ENCODE measurements around the gene SORCS3.

The SORCS3 gene

DNA sequence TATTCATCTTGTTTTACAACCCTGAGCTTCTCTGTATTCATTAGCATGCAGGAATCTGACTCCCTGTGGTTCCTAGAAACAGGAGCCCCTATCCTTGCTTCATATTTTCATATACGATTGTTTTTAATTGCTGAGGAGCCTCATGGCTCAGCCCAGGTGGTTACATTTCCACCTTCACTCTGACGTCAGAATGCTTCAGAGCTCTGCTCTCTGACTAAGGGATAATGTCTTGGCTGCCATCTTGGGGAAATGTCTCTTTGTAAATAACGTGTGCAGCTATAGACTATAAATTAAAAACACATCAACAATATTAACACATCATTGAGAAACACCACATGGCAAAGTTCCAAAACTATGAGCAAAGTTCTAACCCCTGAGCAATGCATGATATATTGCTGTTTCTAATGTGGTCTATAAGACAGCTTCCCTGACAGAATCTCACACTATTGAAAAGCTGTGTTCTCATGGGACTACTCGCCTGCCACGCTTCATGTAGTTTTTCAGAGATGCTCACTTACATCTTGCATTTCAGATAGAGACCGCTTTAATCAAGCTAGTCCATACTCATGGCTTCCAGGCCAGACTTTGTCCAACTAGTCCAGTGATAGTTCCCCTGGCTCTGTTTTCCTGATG is 227.0 kb downstream of the SORCS3 start:
- Histone ChIP-seq H3K4me3 (ENCODE audit: low read length) (no peak overlapping the region), H3K27me3 (ENCODE audit: control insufficient read depth, low read length) (no peaks in the 10 kb centered on the region), H3K36me3 (ENCODE audit: control insufficient read depth, low read length) (no peaks in the 10 kb centered on the region), H3K4me1 (ENCODE audit: control insufficient read depth, low read length) (no peaks in the 10 kb centered on the region), H3K9me2 (replicated peaks; ENCODE audit: control insufficient read depth, low read length) (no peaks in the 10 kb centered on the region), H3K27ac (ENCODE audit: low read depth, low read length) (no peak overlapping the region), H3K9me3 (ENCODE audit: control insufficient read depth, insufficient read depth, low read length) (no peaks in the 10 kb centered on the region), H3F3A (ENCODE audit: control insufficient read depth, insufficient read depth) (no peaks in the 10 kb centered on the region), H4K20me1 (ENCODE audit: control insufficient read depth, insufficient read depth, low read depth, low read length) (no peaks in the 10 kb centered on the region), H3K79me2 (ENCODE audit: control insufficient read depth, low read length) (no peaks in the 10 kb centered on the region), H3K4me2 (ENCODE audit: low read length) (no peak overlapping the region)
- TF ChIP-seq, protein P1, sequence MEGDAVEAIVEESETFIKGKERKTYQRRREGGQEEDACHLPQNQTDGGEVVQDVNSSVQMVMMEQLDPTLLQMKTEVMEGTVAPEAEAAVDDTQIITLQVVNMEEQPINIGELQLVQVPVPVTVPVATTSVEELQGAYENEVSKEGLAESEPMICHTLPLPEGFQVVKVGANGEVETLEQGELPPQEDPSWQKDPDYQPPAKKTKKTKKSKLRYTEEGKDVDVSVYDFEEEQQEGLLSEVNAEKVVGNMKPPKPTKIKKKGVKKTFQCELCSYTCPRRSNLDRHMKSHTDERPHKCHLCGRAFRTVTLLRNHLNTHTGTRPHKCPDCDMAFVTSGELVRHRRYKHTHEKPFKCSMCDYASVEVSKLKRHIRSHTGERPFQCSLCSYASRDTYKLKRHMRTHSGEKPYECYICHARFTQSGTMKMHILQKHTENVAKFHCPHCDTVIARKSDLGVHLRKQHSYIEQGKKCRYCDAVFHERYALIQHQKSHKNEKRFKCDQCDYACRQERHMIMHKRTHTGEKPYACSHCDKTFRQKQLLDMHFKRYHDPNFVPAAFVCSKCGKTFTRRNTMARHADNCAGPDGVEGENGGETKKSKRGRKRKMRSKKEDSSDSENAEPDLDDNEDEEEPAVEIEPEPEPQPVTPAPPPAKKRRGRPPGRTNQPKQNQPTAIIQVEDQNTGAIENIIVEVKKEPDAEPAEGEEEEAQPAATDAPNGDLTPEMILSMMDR (IDR thresholded peaks at IDR 0.05; ENCODE audit: low read depth, low read length, poor library complexity, severe bottlenecking), result no peak
- no peak for TF ChIP-seq EZH2phosphoT487 (IDR thresholded peaks at IDR 0.05; ENCODE audit: borderline replicate concordance, low read length)

DNA sequence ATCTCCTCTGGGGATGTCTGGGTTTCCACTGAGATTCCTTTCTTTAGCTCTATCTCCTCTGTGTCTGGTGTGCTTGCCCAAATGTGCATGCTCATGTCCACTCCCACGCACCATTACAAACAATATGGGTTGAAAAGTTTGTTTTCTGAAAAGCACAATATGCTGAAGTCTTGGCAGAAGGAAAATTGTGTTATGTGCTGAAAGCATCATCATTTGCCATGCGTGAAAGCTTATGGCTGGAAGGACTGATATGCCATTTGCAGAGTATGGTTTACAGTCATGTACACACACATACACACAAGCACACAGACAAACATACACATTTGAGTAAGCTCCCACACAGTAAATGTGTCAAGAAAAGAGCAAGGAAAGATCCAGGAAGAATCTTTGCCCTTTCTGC is 231.6 kb downstream of the SORCS3 start:
- Histone ChIP-seq H3K9me2 (replicated peaks; ENCODE audit: control insufficient read depth, low read length) (no peaks in the 10 kb centered on the region; the same call in 1 of the 2 replicates), H3K27ac (ENCODE audit: low read depth, low read length) (no peak overlapping the region), H3K9me3 (ENCODE audit: control insufficient read depth, insufficient read depth, low read length) (no peaks in the 10 kb centered on the region), H3K36me3 (ENCODE audit: control insufficient read depth, low read length) (no peaks in the 10 kb centered on the region), H3K4me1 (ENCODE audit: control insufficient read depth, low read length) (no peaks in the 10 kb centered on the region), H3K79me2 (ENCODE audit: control insufficient read depth, low read length) (no peaks in the 10 kb centered on the region), H3K27me3 (ENCODE audit: control insufficient read depth, low read length) (no peaks in the 10 kb centered on the region), H3K4me3 (ENCODE audit: low read length) (no peak overlapping the region), H3K4me2 (ENCODE audit: low read length) (no peak overlapping the region), H4K20me1 (ENCODE audit: control insufficient read depth, insufficient read depth, low read depth, low read length) (no peaks in the 10 kb centered on the region), H3F3A (ENCODE audit: control insufficient read depth, insufficient read depth) (no peaks in the 10 kb centered on the region)
- TF ChIP-seq, protein P1 (IDR thresholded peaks at IDR 0.05; ENCODE audit: low read depth, low read length, poor library complexity, severe bottlenecking), result no peak
- TF ChIP-seq EZH2phosphoT487 (IDR thresholded peaks at IDR 0.05; ENCODE audit: borderline replicate concordance, low read length), result no peak

DNA sequence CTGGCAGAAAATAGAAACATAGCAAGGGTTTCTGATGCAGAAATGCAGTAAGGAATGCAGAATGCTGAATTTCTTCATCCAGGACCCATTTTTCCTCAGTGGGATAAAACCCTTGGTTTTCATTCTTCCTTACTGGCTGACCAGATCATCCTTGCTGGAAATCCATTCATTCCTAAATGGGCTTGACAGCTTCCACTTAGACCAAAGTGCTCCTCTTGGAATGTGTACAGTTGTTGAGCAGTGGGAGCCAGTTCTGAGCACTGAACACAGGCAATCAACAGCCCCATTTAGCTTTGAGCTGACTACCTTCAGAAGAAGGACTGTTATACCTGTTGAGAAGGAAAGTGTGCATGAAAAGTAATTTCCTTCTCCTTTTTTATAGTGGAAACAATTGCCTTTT is 232.1 kb downstream of the SORCS3 start:
- TF ChIP-seq, protein P1 (IDR thresholded peaks at IDR 0.05; ENCODE audit: low read depth, low read length, poor library complexity, severe bottlenecking), result no peak
- no peaks in the 10 kb centered on the region for H3K9me3 ChIP-seq (ENCODE audit: control insufficient read depth, insufficient read depth, low read length)
- H3K4me1 ChIP-seq (ENCODE audit: control insufficient read depth, low read length), result no peaks in the 10 kb centered on the region
- H3K4me2 ChIP-seq (ENCODE audit: low read length), result no peak overlapping the region
- H3K27ac ChIP-seq (ENCODE audit: low read depth, low read length), result no peak overlapping the region
- no peaks in the 10 kb centered on the region for H3K79me2 ChIP-seq (ENCODE audit: control insufficient read depth, low read length)
- no peaks in the 10 kb centered on the region for H3K36me3 ChIP-seq (ENCODE audit: control insufficient read depth, low read length)
- H3K4me3 ChIP-seq (ENCODE audit: low read length), result no peak overlapping the region
- H3K27me3 ChIP-seq (ENCODE audit: control insufficient read depth, low read length), result no peaks in the 10 kb centered on the region
- no peaks in the 10 kb centered on the region; the same call in 1 of the 2 replicates for H3K9me2 ChIP-seq (replicated peaks; ENCODE audit: control insufficient read depth, low read length)
- H3F3A ChIP-seq (ENCODE audit: control insufficient read depth, insufficient read depth), result no peaks in the 10 kb centered on the region
- H4K20me1 ChIP-seq (ENCODE audit: control insufficient read depth, insufficient read depth, low read depth, low read length), result no peaks in the 10 kb centered on the region
